Measurements from ENCODE around the gene F2RL3. TPM values are rescaled to one million over a fixed set of nuclear protein-coding genes. Genes with fewer than 3 reads are reported as not detected.

Gene F2RL3
- total RNA-seq, 4 donors from 2014 or later = 2.5 to 6.5 (median 5.0) TPM

- TF ChIP-seq POLR2A (IDR thresholded peaks at IDR 0.05; ENCODE audit: low read depth) = no peak
- TF ChIP-seq POLR2AphosphoS5 (IDR thresholded peaks at IDR 0.05) = no peak
- no peak for TF ChIP-seq CTCF (IDR thresholded peaks at IDR 0.05)
- TF ChIP-seq EP300 (IDR thresholded peaks at IDR 0.05) = no peak
- no peak for DNase-seq (ENCODE audit: extremely low spot score)
- Histone ChIP-seq H3K9me3 (no peaks in the 10 kb centered on the region), H3K4me1 (no peaks in the 10 kb centered on the region), H3K36me3 (peaks cover 73 to 100% (median 97%) of the 10 kb centered on the region in 4 donors), H3K27ac (replicated peaks in 1 of 4) (no peak overlapping the region), H3K4me3 (no peak overlapping the region), H3K27me3 (no peaks in the 10 kb centered on the region)
- 100% methylated on average over 1 of the region's 1 CpG for WGBS
- intact Hi-C loops (cut with DNase I) = no loop called here
These were observed 39.6 kb upstream of the F2RL3 start for GRCh38 chr19:16849168-16849567.

GRCh38 chr19:16850133-16850532, 38.7 kb upstream of the F2RL3 start:
- no peak for DNase-seq (ENCODE audit: extremely low spot score)
- intact Hi-C loops (cut with DNase I) = no loop called here
- 95% methylated on average over 4 of the region's 4 CpGs for WGBS

GRCh38 chr19:16851031-16851712, 37.6 kb upstream of the F2RL3 start:
- no peak for TF ChIP-seq POLR2A (IDR thresholded peaks at IDR 0.05; ENCODE audit: low read depth)
- TF ChIP-seq EP300 (IDR thresholded peaks at IDR 0.05) = no peak
- TF ChIP-seq CTCF (IDR thresholded peaks at IDR 0.05) = no peak
- no peak for TF ChIP-seq POLR2AphosphoS5 (IDR thresholded peaks at IDR 0.05)
- Histone ChIP-seq H3K27ac (replicated peaks in 1 of 4) (no peak overlapping the region), H3K4me1 (no peaks in the 10 kb centered on the region), H3K27me3 (no peaks in the 10 kb centered on the region), H3K36me3 (peaks cover 78 to 100% (median 98%) of the 10 kb centered on the region in 4 donors), H3K9me3 (no peaks in the 10 kb centered on the region), H3K4me3 (no peak overlapping the region)
- WGBS = 93% methylated on average over 30 of the region's 33 CpGs
- DNase-seq (ENCODE audit: extremely low spot score) = no peak
- intact Hi-C loops (cut with DNase I) = no loop called here

More at GRCh38 chr19:16850133-16850532, 38.7 kb upstream of the F2RL3 start:
- no peaks in the 10 kb centered on the region for H3K9me3 ChIP-seq
- H3K4me1 ChIP-seq = no peaks in the 10 kb centered on the region
- peaks cover 78 to 100% (median 97%) of the 10 kb centered on the region in 4 donors for H3K36me3 ChIP-seq
- no peak for TF ChIP-seq EP300 (IDR thresholded peaks at IDR 0.05)
- no peak for TF ChIP-seq CTCF (IDR thresholded peaks at IDR 0.05)
- no peak for TF ChIP-seq POLR2AphosphoS5 (IDR thresholded peaks at IDR 0.05)
- no peak for TF ChIP-seq POLR2A (IDR thresholded peaks at IDR 0.05; ENCODE audit: low read depth)
- no peak overlapping the region for H3K27ac ChIP-seq (replicated peaks in 1 of 4)
- H3K4me3 ChIP-seq = no peak overlapping the region
- no peaks in the 10 kb centered on the region for H3K27me3 ChIP-seq

GRCh38 chr19:16853066-16853465, 35.7 kb upstream of the F2RL3 start:
- Histone ChIP-seq H3K4me1 (no peaks in the 10 kb centered on the region), H3K27ac (replicated peaks in 1 of 4) (no peak overlapping the region), H3K36me3 (peaks cover 59 to 96% (median 89%) of the 10 kb centered on the region in 4 donors), H3K27me3 (no peaks in the 10 kb centered on the region), H3K4me3 (no peak overlapping the region), H3K9me3 (no peaks in the 10 kb centered on the region)
- TF ChIP-seq POLR2AphosphoS5 (IDR thresholded peaks at IDR 0.05) (no peak), POLR2A (IDR thresholded peaks at IDR 0.05; ENCODE audit: low read depth) (no peak), EP300 (IDR thresholded peaks at IDR 0.05) (no peak), CTCF (IDR thresholded peaks at IDR 0.05) (no peak)
- no peak for DNase-seq (ENCODE audit: extremely low spot score)
- intact Hi-C loops (cut with DNase I) = no loop called here
- 96% methylated on average over 7 of the region's 7 CpGs for WGBS

All from esophagus muscularis mucosa (tissue), 4 donors.